HepG2 (cell line): ENCODE results near the gene BMERB1. TPM values are rescaled to one million over a fixed set of nuclear protein-coding genes. Genes with fewer than 3 reads are reported as not detected.
A peak's percentile ranks its signal among the peaks of the same experiment; 100 is the strongest.
"Not testable (repeated sequence)": the region's sequence is repeated elsewhere in the genome, so short reads cannot be mapped to it uniquely, and the experiment has no call there.

Experiments used
- ATAC-seq: fragments of 200-7000 bp; cut with Tn5 transposase; 3 replicates; pipeline ENCODE4 v1.9.1; 2020; ENCODE audit warnings: mild to moderate bottlenecking, moderate library complexity
- BruUV-seq: library from RNA; stranded (reverse); fragments of 400-500 nt; replicated peaks from 2 replicates; lab custom pipeline; 2021; lab: Mats Ljungman, UMichigan
- CTCF ChIA-PET: fragments of 300-600 bp; formaldehyde crosslinking; extraction: SDS; loops from one replicate; lab custom pipeline; 2021; ENCODE audit warnings: low total read pairs, inconsistent platforms, low intra/inter-chr PET ratio; lab: Yijun Ruan, JAX
- POLR2A ChIA-PET: fragments of 350-600 bp; sonication (Branson Sonifier 250); formaldehyde crosslinking; loops from one replicate; lab custom pipeline; 2020; ENCODE audit warnings: antibody characterized with exemption, inconsistent platforms; lab: Yijun Ruan, JAX
- DNase-seq: peaks from one replicate; pipeline ENCODE4 v3.0.0-alpha.2; 2015; ENCODE audit warnings: low spot score
- FAIRE-seq: peaks from 3 replicates; lab custom pipeline; 2011; peaks lifted over from hg19 to GRCh38; lab: Jason Lieb, UNC
- H2AFZ ChIP-seq: one replicate; pipeline ENCODE4 v1.6.1; 2011; ENCODE audit warnings: low read length, inconsistent platforms
- H3K27ac ChIP-seq: fragments of 300-600 bp; 3 replicates; pipeline ENCODE4 v1.8.0; 2011; ENCODE audit warnings: mixed run types, mild to moderate bottlenecking, mixed read lengths, low read length, inconsistent platforms; ENCODE audit not compliant: insufficient read depth; ENCODE audit errors: extremely low read length
- H3K27me3 ChIP-seq, 2 experiments: fragments of 200-600 bp in 1 of 2; 2 replicates in 1 of 2; 3 replicates in 1 of 2; pipeline versions ENCODE4 v1.6.0 to v1.8.0; 2011; ENCODE audit warnings: low read length in 2 of 2, mild to moderate bottlenecking in 2 of 2, moderate library complexity in 2 of 2, inconsistent platforms in 1 of 2; ENCODE audit not compliant: insufficient read depth in 2 of 2, control insufficient read depth in 1 of 2
- H3K36me3 ChIP-seq, 2 experiments: fragments of 200-600 bp in 1 of 2; replicated peaks in 1 of 2; 2 replicates in 1 of 2; 3 replicates in 1 of 2; pipeline versions ENCODE4 v1.5.1 to v1.8.0; 2011; ENCODE audit warnings: low read length in 2 of 2, inconsistent platforms in 1 of 2; ENCODE audit not compliant: insufficient read depth in 2 of 2, control insufficient read depth in 1 of 2
- H3K4me1 ChIP-seq: 2 replicates; pipeline ENCODE4 v1.5.1; 2012; ENCODE audit warnings: low read length, inconsistent platforms; ENCODE audit not compliant: insufficient read depth
- H3K4me2 ChIP-seq: 2 replicates; pipeline ENCODE4 v1.6.0; 2011; ENCODE audit warnings: low read depth, low read length, inconsistent platforms
- H3K4me3 ChIP-seq, 3 experiments: fragments of 200-600 bp in 1 of 3; sonication (generic), shearing (Covaris generic) in 1 of 3; replicated peaks in 1 of 3; 2 replicates each; pipeline ENCODE4 v1.5.1; 2011 to 2016; ENCODE audit warnings: low read length in 3 of 3, inconsistent platforms in 2 of 3, low read depth in 2 of 3, mild to moderate bottlenecking in 2 of 3, control low read depth in 1 of 3, mixed read lengths in 1 of 3; ENCODE audit not compliant: insufficient read depth in 1 of 3
- H3K79me2 ChIP-seq: one replicate; pipeline ENCODE4 v1.6.1; 2011; ENCODE audit warnings: low read length, inconsistent platforms; ENCODE audit not compliant: insufficient read depth
- H3K9ac ChIP-seq: 2 replicates; pipeline ENCODE4 v1.6.0; 2011; ENCODE audit warnings: mild to moderate bottlenecking, low read depth, low read length, inconsistent platforms; ENCODE audit not compliant: insufficient read depth
- H3K9me3 ChIP-seq: 2 replicates; pipeline ENCODE4 v1.5.1; 2012; ENCODE audit warnings: mild to moderate bottlenecking, low read length
- H4K20me1 ChIP-seq: 2 replicates; pipeline ENCODE4 v1.6.0; 2011; ENCODE audit warnings: inconsistent platforms, mild to moderate bottlenecking, low read length, moderate library complexity; ENCODE audit not compliant: insufficient read depth
- ADNP ChIP-seq: sonication (generic); formaldehyde crosslinking; IDR thresholded peaks from 2 replicates; pipeline ENCODE4 v1.4.0; 2020; ENCODE audit warnings: missing genetic modification reagents
- CEBPG ChIP-seq: IDR thresholded peaks from 2 replicates; pipeline ENCODE4 v1.6.1; 2016
- CSRNP1 ChIP-seq: sonication (generic); formaldehyde crosslinking; IDR thresholded peaks from 2 replicates; pipeline ENCODE4 v1.8.1; 2023; ENCODE audit warnings: mild to moderate bottlenecking, missing genetic modification reagents
- FOXA3 ChIP-seq: IDR thresholded peaks from 2 replicates; pipeline ENCODE4 v1.6.1; 2016; ENCODE audit warnings: missing genetic modification reagents, missing compliant biosample characterization
- FOXP1 ChIP-seq, 2 experiments: fragments of 450-650 bp in 1 of 2; IDR thresholded peaks; 2 replicates each; pipeline ENCODE4 v1.6.1; 2017 to 2018; ENCODE audit warnings: antibody characterized with exemption in 1 of 2
- LCORL ChIP-seq, 2 experiments: fragments of 450-650 bp in 1 of 2; sonication (generic) in 1 of 2; formaldehyde crosslinking in 1 of 2; IDR thresholded peaks; 2 replicates each; pipeline versions ENCODE4 v1.5.0 to v1.6.1; 2017 to 2020; ENCODE audit warnings: antibody characterized with exemption in 1 of 2, missing genetic modification reagents in 1 of 2
- NKX3-1 ChIP-seq: sonication (generic); formaldehyde crosslinking; IDR thresholded peaks from 2 replicates; pipeline ENCODE4 v1.5.0; 2020; ENCODE audit warnings: missing genetic modification reagents
- NR2F1 ChIP-seq, 2 experiments: fragments of 450-650 bp in 1 of 2; formaldehyde crosslinking in 1 of 2; IDR thresholded peaks; 2 replicates each; pipeline versions ENCODE4 v1.5.0 to v1.6.1; 2016 to 2020; ENCODE audit warnings: mild to moderate bottlenecking in 1 of 2, missing compliant biosample characterization in 1 of 2, missing genetic modification reagents in 1 of 2, moderate library complexity in 1 of 2
- POLR2A ChIP-seq, 2 experiments: IDR thresholded peaks; 2 replicates each; pipeline ENCODE4 v1.6.1; 2011; ENCODE audit warnings: low read depth in 2 of 2, low read length in 2 of 2, mild to moderate bottlenecking in 1 of 2, moderate library complexity in 1 of 2; ENCODE audit not compliant: insufficient read depth in 1 of 2
- REL ChIP-seq: sonication (generic); formaldehyde crosslinking; conservative IDR thresholded peaks from 2 replicates; pipeline ENCODE4 v1.8.0; 2022; ENCODE audit warnings: mild to moderate bottlenecking, missing genetic modification reagents, moderate library complexity
- THAP8 ChIP-seq: sonication (generic); formaldehyde crosslinking; IDR thresholded peaks from 2 replicates; pipeline ENCODE4 v1.5.1; 2020; ENCODE audit warnings: missing genetic modification reagents, mild to moderate bottlenecking, borderline replicate concordance
- ZIK1 ChIP-seq: sonication (generic); formaldehyde crosslinking; IDR thresholded peaks from 2 replicates; pipeline ENCODE4 v1.5.0; 2020; ENCODE audit warnings: mild to moderate bottlenecking, low read depth, missing genetic modification reagents, borderline replicate concordance
- ZKSCAN1 ChIP-seq: fragments of 150-350 bp; IDR thresholded peaks from 2 replicates; pipeline ENCODE4 v1.6.1; 2014; ENCODE audit warnings: low read length
- ZNF414 ChIP-seq: sonication (generic); formaldehyde crosslinking; IDR thresholded peaks from 2 replicates; pipeline ENCODE4 v1.5.0; 2020; ENCODE audit warnings: missing genetic modification reagents
- ZNF441 ChIP-seq: sonication (generic); formaldehyde crosslinking; IDR thresholded peaks from 2 replicates; pipeline ENCODE4 v1.7.0; 2021; ENCODE audit warnings: missing genetic modification reagents, borderline replicate concordance
- ZNF451 ChIP-seq: sonication (generic); formaldehyde crosslinking; IDR thresholded peaks from 2 replicates; pipeline ENCODE4 v1.5.0; 2020; ENCODE audit warnings: mild to moderate bottlenecking, missing genetic modification reagents
- ZNF557 ChIP-seq: sonication (generic); formaldehyde crosslinking; IDR thresholded peaks from 2 replicates; pipeline ENCODE4 v1.4.0; 2020; ENCODE audit warnings: missing genetic modification reagents
- WGBS: methylation state at CpG from one replicate; pipeline ENCODE4 v1.1.6; 2017; ENCODE audit warnings: low lambda C conversion rate; 5-methylcytosine and 5-hydroxymethylcytosine counted together
- in situ Hi-C: cut with HindIII; loops from 2 replicates; pipeline ENCODE4 v1.10.0; 2017; ENCODE audit warnings: low pct_unique_long_range_greater_than_20kb; ENCODE audit not compliant: extremely low pct_ligation_motif_present
- intact Hi-C: fragments of 100-400 bp; cut with micrococcal nuclease; formaldehyde crosslinking; loops from one replicate; pipeline ENCODE4 v1.10.0; 2022; ENCODE audit not compliant: unreplicated experiment
- polyA plus RNA-seq, 8 experiments: library from polyadenylated mRNA; depleted of rRNA in 3 of 8; stranded (reverse) in 7 of 8; unstranded in 1 of 8; fragments of >200 nt; fragmentation: Illumina TruSeq in 4 of 8; extraction: Trizol in 4 of 8; gene quantifications; 2 replicates each; pipeline versions ENCODE4 v1.2.1 to v1.2.3, GENCODE V29; 2011 to 2016; ENCODE audit warnings: low read depth in 4 of 8, missing spikeins in 1 of 8, mixed read lengths in 1 of 8; ENCODE audit not compliant: insufficient read depth in 1 of 8
- total RNA-seq, 5 experiments: library from RNA; depleted of rRNA; stranded (reverse); fragments of >200 nt; fragmentation: Illumina TruSeq; extraction: Trizol; gene quantifications; 2 replicates each; pipeline ENCODE4 v1.2.3, GENCODE V29; 2016; ENCODE audit warnings: low read depth in 1 of 5

Gene BMERB1
- total and polyA plus RNA-seq, 2 of the 13 experiments (the other 11 are each of a cell fraction or from before 2014, with no cell fraction given): 1.4 TPM

GRCh38 chr16:15404091-15404490 lies 30.3 kb upstream of the BMERB1 start:
- H3K4me3 ChIP-seq, H2AFZ ChIP-seq, H3K4me2 ChIP-seq, H3K79me2 ChIP-seq, FAIRE-seq, intact Hi-C loops, H3K9me3 ChIP-seq, CTCF ChIA-PET, in situ Hi-C loops, H4K20me1 ChIP-seq, DNase-seq, H3K27me3 ChIP-seq, H3K9ac ChIP-seq: not testable (repeated sequence)
- POLR2A ChIA-PET: interaction anchor here (1.6 to 1.7 kb wide), 2 partner anchors 8 to 239 kb away, joined by 4 to 8 read pairs; partner anchors contain the start of genes MARF1 and MPV17L
- peaks cover 45% of the 10 kb centered on the region for H3K4me1 ChIP-seq
- BruUV-seq: TSS peak; percentile 6
- WGBS: 98% methylated on average over 3 of the region's 3 CpGs
- peak overlapping the region; percentile 0 for H3K27ac ChIP-seq
- peaks cover 1 to 24% of the 10 kb centered on the region in 2 experiments; a peak in 4 of 5 replicates for H3K36me3 ChIP-seq
- peak in 1 of 2 experiments; percentile 42; a peak in 1 of 4 replicates for TF ChIP-seq POLR2A (IDR thresholded peaks at IDR 0.05; ENCODE audit: insufficient read depth in 1 of 2, low read depth in 2 of 2, low read length in 2 of 2)
- TF ChIP-seq ZNF414: 0 out of 2 replicates have a peak, but pooled peaks have one; percentile 10
- TF ChIP-seq NR2F1 (CRISPR knock-in tag; IDR thresholded peaks at IDR 0.05): 0 out of 4 replicates have a peak, but pooled peaks of 1 of the 2 experiments have one; percentile 19
- ATAC-seq: peak; percentile 24; the same call in 1 of the 3 replicates

GRCh38 chr16:15404792-15405191 lies 29.6 kb upstream of the BMERB1 start:
- BruUV-seq: no TSS peak
- in situ Hi-C loops: no loop called here
- no peak for DNase-seq
- TF ChIP-seq NKX3-1: no peak
- no peak for TF ChIP-seq ZNF441
- TF ChIP-seq FOXA3 (CRISPR knock-in tag): no peak
- TF ChIP-seq CEBPG (CRISPR knock-in tag): peak; percentile 22; the same call in 1 of the 2 replicates
- no peak for TF ChIP-seq LCORL (IDR thresholded peaks at IDR 0.05)
- TF ChIP-seq LCORL (CRISPR knock-in tag; IDR thresholded peaks at IDR 0.05): no peak
- TF ChIP-seq ZNF451 (CRISPR knock-in tag): no peak
- no peak for TF ChIP-seq THAP8 (CRISPR knock-in tag)
- TF ChIP-seq ADNP: no peak
- no peak for TF ChIP-seq REL (CRISPR knock-in tag)
- TF ChIP-seq ZNF557 (CRISPR knock-in tag): no peak
- no peak for TF ChIP-seq CSRNP1 (CRISPR knock-in tag)
- no peak for TF ChIP-seq ZIK1 (CRISPR knock-in tag)
- no peak for TF ChIP-seq ZKSCAN1
- TF ChIP-seq FOXP1 (IDR thresholded peaks at IDR 0.05): no peak
- peak; percentile 25; the same call in 1 of the 2 replicates for TF ChIP-seq FOXP1 (CRISPR knock-in tag; IDR thresholded peaks at IDR 0.05)

More at GRCh38 chr16:15404792-15405191, 29.6 kb upstream of the BMERB1 start:
- no peak overlapping the region for H3K9ac ChIP-seq
- H3K9me3 ChIP-seq: no peaks in the 10 kb centered on the region
- whole genome bisulfite sequencing: 65% methylated on average over 4 of the region's 4 CpGs
- FAIRE-seq (no peak), ATAC-seq (peak; percentile 52)
- peaks cover 3% of the 10 kb centered on the region for H3K79me2 ChIP-seq
- intact Hi-C loops: no loop called here
- H3K4me3 ChIP-seq: no peak overlapping the region
- H4K20me1 ChIP-seq: no peaks in the 10 kb centered on the region
- H3K4me1 ChIP-seq: peaks cover 38% of the 10 kb centered on the region
- H3K36me3 ChIP-seq: peaks cover 1 to 27% of the 10 kb centered on the region in 2 experiments; a peak in 4 of 5 replicates
- CTCF ChIA-PET: no interaction called here
- H3K4me2 ChIP-seq: no peak overlapping the region
- H2AFZ ChIP-seq: no peak overlapping the region
- H3K27me3 ChIP-seq: no peaks in the 10 kb centered on the region
- H3K27ac ChIP-seq: peak overlapping the region; percentile 43
- POLR2A ChIA-PET: interaction anchor here (1.6 to 1.7 kb wide), 2 partner anchors 9 to 238 kb away, joined by 4 to 8 read pairs; partner anchors contain the start of genes MARF1 and MPV17L
